Naive thymus-derived CD8-positive, alpha-beta T cell (primary cell): ENCODE data around the gene SLC35F1. TPM values are rescaled to one million over a fixed set of nuclear protein-coding genes. Genes with fewer than 3 reads are reported as not detected.

Source experiments
- ATAC-seq, 2 donors: fragments of 150-1000 bp; cut with Tn5 transposase in 1 of 2; sonication (Bioruptor Pico), chemical (Tn5 transposase) in 1 of 2; 1 replicate in 1 of 2; 2 replicates in 1 of 2; pipeline ENCODE4 v1.10.0; 2021; ENCODE audit warnings: mild to moderate bottlenecking in 2 of 2, moderate library complexity in 2 of 2
- POLR2A ChIA-PET: fragments of 350-600 bp; sonication (Branson Sonifier 250); formaldehyde crosslinking; loops from one replicate; lab custom pipeline; 2021; ENCODE audit warnings: antibody characterized with exemption; lab: Charles Lee
- DNase-seq, 10 donors: peaks; one replicate each; pipeline versions ENCODE4 v3.0.0 to v3.0.0-alpha.2; 2020 to 2022
- H3K27ac Mint-ChIP-seq, 10 donors: one replicate each; pipeline ENCODE4 v1.8.0; 2020 to 2022; ENCODE audit warnings: mild to moderate bottlenecking in 10 of 10, mixed read lengths in 10 of 10, moderate library complexity in 4 of 10, inconsistent platforms in 1 of 10
- H3K27me3 Mint-ChIP-seq, 5 donors: one replicate each; pipeline ENCODE4 v1.8.0; 2021 to 2022; ENCODE audit warnings: mixed read lengths in 5 of 5
- H3K36me3 Mint-ChIP-seq, 3 donors: one replicate each; pipeline ENCODE4 v1.8.0; 2020 to 2022; ENCODE audit warnings: mixed read lengths in 3 of 3, mild to moderate bottlenecking in 2 of 3, inconsistent platforms in 1 of 3
- H3K4me1 Mint-ChIP-seq, 4 donors: one replicate each; pipeline ENCODE4 v1.8.0; 2021 to 2022; ENCODE audit warnings: mixed read lengths in 4 of 4
- H3K4me3 Mint-ChIP-seq, 10 donors: one replicate each; pipeline ENCODE4 v1.8.0; 2020 to 2022; ENCODE audit warnings: mild to moderate bottlenecking in 10 of 10, mixed read lengths in 10 of 10, moderate library complexity in 6 of 10, inconsistent platforms in 1 of 10
- H3K9me3 Mint-ChIP-seq, 9 donors: one replicate each; pipeline ENCODE4 v1.8.0; 2020 to 2022; ENCODE audit warnings: mixed read lengths in 9 of 9, mild to moderate bottlenecking in 3 of 9, inconsistent platforms in 1 of 9, moderate library complexity in 1 of 9
- polyA plus RNA-seq, 3 donors: library from polyadenylated mRNA; unstranded; fragments of 300-500 nt; fragmentation: Illumina TruSeq; gene quantifications; one replicate each; pipeline ENCODE4 v1.2.3, GENCODE V29; 2021
- total RNA-seq, 8 experiments: library from RNA in 2 of 8; stranded (reverse) in 2 of 8; gene quantifications; one replicate each; pipeline ENCODE4 v1.2.3 and lab custom pipeline; 2021 to 2026

The SLC35F1 gene
- total and polyA plus RNA-seq, 5 experiments from 2014 or later: not detected

GRCh38 chr6:118223316-118223715, 316.3 kb downstream of the SLC35F1 start:
- peaks cover 6 to 19% (median 8%) of the 10 kb centered on the region in 5 donors for H3K27me3 Mint-ChIP-seq
- DNase-seq (no peak), ATAC-seq (no peak)
- H3K9me3 Mint-ChIP-seq: peaks cover 0 to 2% (median 0%) of the 10 kb centered on the region in 9 donors
- POLR2A ChIA-PET: no interaction called here
- H3K4me1 Mint-ChIP-seq: no peaks in the 10 kb centered on the region
- H3K27ac Mint-ChIP-seq: no peak overlapping the region
- no peaks in the 10 kb centered on the region for H3K36me3 Mint-ChIP-seq
- no peak overlapping the region for H3K4me3 Mint-ChIP-seq

DNA sequence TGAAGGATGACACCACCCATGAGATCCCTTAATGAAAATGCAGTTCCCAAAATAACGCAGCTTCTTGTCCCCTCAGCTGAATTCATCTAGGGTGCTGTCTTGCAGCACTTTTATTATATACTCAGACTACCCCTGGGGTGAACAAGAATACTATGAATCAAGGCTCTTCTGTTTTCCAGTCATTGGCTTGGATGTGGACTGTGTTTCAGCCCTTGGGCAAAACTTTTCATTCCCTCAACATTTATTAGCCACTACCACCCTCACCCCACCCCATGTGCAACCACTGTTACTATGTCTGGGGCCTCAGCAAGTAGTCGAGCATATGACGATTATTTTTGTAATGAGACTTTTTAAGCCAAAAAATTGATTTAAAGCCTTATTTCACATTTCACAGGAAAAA, 321.8 kb downstream of the SLC35F1 start:
- ATAC-seq: no peak
- H3K4me3 Mint-ChIP-seq: no peak overlapping the region
- no peak overlapping the region for H3K27ac Mint-ChIP-seq
- no peaks in the 10 kb centered on the region for H3K36me3 Mint-ChIP-seq
- H3K27me3 Mint-ChIP-seq: peaks cover 9 to 26% (median 14%) of the 10 kb centered on the region in 5 donors
- DNase-seq: no peak
- no peaks in the 10 kb centered on the region for H3K4me1 Mint-ChIP-seq
- POLR2A ChIA-PET: no interaction called here
- H3K9me3 Mint-ChIP-seq: no peaks in the 10 kb centered on the region

DNA sequence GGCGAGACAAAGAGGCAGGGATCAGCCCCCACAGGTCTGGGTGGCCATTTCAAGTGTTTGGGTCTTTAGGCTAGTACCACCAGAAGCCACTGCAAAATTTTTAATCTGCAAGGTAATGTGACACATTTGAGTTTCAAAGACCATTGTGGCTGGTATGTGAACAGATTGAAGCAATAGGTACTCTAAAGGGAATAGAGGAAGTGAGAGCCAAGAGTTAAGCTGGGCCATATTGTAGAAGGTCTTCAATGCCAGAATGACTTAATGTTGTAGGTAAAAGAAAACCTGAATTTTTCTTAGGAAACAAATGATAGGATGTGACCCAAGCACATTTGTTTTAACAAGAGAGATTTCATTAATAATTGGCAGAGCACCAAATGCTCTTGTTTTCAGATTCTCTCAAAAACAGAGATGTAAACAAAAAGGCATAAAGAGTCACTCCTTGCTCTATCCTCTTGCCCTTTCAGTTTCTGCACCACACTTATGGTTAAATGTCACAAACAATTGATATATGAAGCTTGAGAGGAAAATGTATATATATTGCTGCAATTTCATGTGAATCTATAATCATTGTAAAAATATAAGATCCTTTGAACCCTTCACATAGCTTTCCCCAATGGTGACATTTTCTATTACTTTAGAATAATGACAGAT, 333.9 kb downstream of the SLC35F1 start:
- POLR2A ChIA-PET: no interaction called here
- Mint-ChIP-seq H3K9me3 (no peaks in the 10 kb centered on the region), H3K4me3 (no peak overlapping the region), H3K4me1 (no peaks in the 10 kb centered on the region), H3K27me3 (peaks cover 18 to 71% (median 38%) of the 10 kb centered on the region in 5 donors), H3K36me3 (peaks cover 0 to 2% (median 0%) of the 10 kb centered on the region in 3 donors), H3K27ac (no peak overlapping the region)
- DNase-seq (no peak), ATAC-seq (no peak)

- H3K27me3 Mint-ChIP-seq: peaks cover 20 to 47% (median 27%) of the 10 kb centered on the region in 5 donors
- no peak for DNase-seq
- H3K4me1 Mint-ChIP-seq: peaks cover 2 to 5% (median 3%) of the 10 kb centered on the region in 4 donors
- peaks cover 0 to 2% (median 0%) of the 10 kb centered on the region in 3 donors for H3K36me3 Mint-ChIP-seq
- H3K9me3 Mint-ChIP-seq: peaks cover 0 to 7% (median 0%) of the 10 kb centered on the region in 9 donors
- H3K27ac Mint-ChIP-seq: no peak overlapping the region
- no peak for ATAC-seq
- no peak overlapping the region for H3K4me3 Mint-ChIP-seq
- POLR2A ChIA-PET: no interaction called here
Observed at GRCh38 chr6:118246406-118246805, 339.3 kb downstream of the SLC35F1 start.

- POLR2A ChIA-PET: no interaction called here
- H3K9me3 Mint-ChIP-seq: peaks cover 0 to 7% (median 0%) of the 10 kb centered on the region in 9 donors
- H3K36me3 Mint-ChIP-seq: peaks cover 0 to 2% (median 0%) of the 10 kb centered on the region in 3 donors
- H3K4me3 Mint-ChIP-seq: no peak overlapping the region
- no peak for DNase-seq
- H3K4me1 Mint-ChIP-seq: peaks cover 2 to 5% (median 3%) of the 10 kb centered on the region in 4 donors
- ATAC-seq: no peak
- H3K27me3 Mint-ChIP-seq: peaks cover 13 to 35% (median 23%) of the 10 kb centered on the region in 5 donors
- H3K27ac Mint-ChIP-seq: no peak overlapping the region
Observed at GRCh38 chr6:118248171-118248570, 341.1 kb downstream of the SLC35F1 start.

GRCh38 chr6:118249680-118250079, 342.6 kb downstream of the SLC35F1 start:
- Mint-ChIP-seq H3K9me3 (peaks cover 0 to 7% (median 0%) of the 10 kb centered on the region in 9 donors), H3K4me3 (no peak overlapping the region), H3K27me3 (peaks cover 13 to 24% (median 20%) of the 10 kb centered on the region in 5 donors), H3K36me3 (peaks cover 0 to 2% (median 0%) of the 10 kb centered on the region in 3 donors), H3K4me1 (peaks cover 2 to 5% (median 3%) of the 10 kb centered on the region in 4 donors), H3K27ac (no peak overlapping the region)
- no peak for DNase-seq
- POLR2A ChIA-PET: no interaction called here
- ATAC-seq: no peak

- POLR2A ChIA-PET: no interaction called here
- H3K9me3 Mint-ChIP-seq: peaks cover 0 to 7% (median 0%) of the 10 kb centered on the region in 9 donors
- no peak overlapping the region for H3K27ac Mint-ChIP-seq
- H3K36me3 Mint-ChIP-seq: no peaks in the 10 kb centered on the region
- DNase-seq: no peak
- H3K4me3 Mint-ChIP-seq: no peak overlapping the region
- H3K4me1 Mint-ChIP-seq: peaks cover 2 to 5% (median 3%) of the 10 kb centered on the region in 4 donors
- no peak for ATAC-seq
- H3K27me3 Mint-ChIP-seq: peaks cover 0 to 4% (median 2%) of the 10 kb centered on the region in 5 donors
Observed at GRCh38 chr6:118252474-118252873, 345.4 kb downstream of the SLC35F1 start.

- POLR2A ChIA-PET: no interaction called here
- no peak overlapping the region for H3K27ac Mint-ChIP-seq
- H3K4me3 Mint-ChIP-seq: no peak overlapping the region
- no peak for ATAC-seq
- H3K27me3 Mint-ChIP-seq: peaks cover 0 to 2% (median 0%) of the 10 kb centered on the region in 5 donors
- H3K36me3 Mint-ChIP-seq: no peaks in the 10 kb centered on the region
- H3K9me3 Mint-ChIP-seq: no peaks in the 10 kb centered on the region
- DNase-seq: no peak
- peaks cover 2 to 5% (median 3%) of the 10 kb centered on the region in 4 donors for H3K4me1 Mint-ChIP-seq
Observed at GRCh38 chr6:118253741-118254140, 346.7 kb downstream of the SLC35F1 start.

- Mint-ChIP-seq H3K4me3 (no peak overlapping the region), H3K27me3 (peaks cover 0 to 4% (median 2%) of the 10 kb centered on the region in 5 donors), H3K36me3 (peaks cover 0 to 9% (median 6%) of the 10 kb centered on the region in 3 donors), H3K9me3 (peaks cover 2 to 12% (median 7%) of the 10 kb centered on the region in 9 donors), H3K4me1 (no peaks in the 10 kb centered on the region), H3K27ac (no peak overlapping the region)
- DNase-seq (no peak), ATAC-seq (no peak)
- POLR2A ChIA-PET: no interaction called here
Observed at GRCh38 chr6:118260833-118261232, 353.8 kb downstream of the SLC35F1 start.

- Mint-ChIP-seq H3K27ac (no peak overlapping the region), H3K36me3 (peaks cover 0 to 16% (median 8%) of the 10 kb centered on the region in 3 donors), H3K9me3 (peaks cover 2 to 22% (median 8%) of the 10 kb centered on the region in 9 donors), H3K27me3 (peaks cover 0 to 4% (median 3%) of the 10 kb centered on the region in 5 donors), H3K4me1 (no peaks in the 10 kb centered on the region), H3K4me3 (no peak overlapping the region)
- ATAC-seq (no peak), DNase-seq (no peak)
- POLR2A ChIA-PET: no interaction called here
Observed at GRCh38 chr6:118263921-118264486, 356.9 kb downstream of the SLC35F1 start.

GRCh38 chr6:118269659-118270058, 362.6 kb downstream of the SLC35F1 start:
- Mint-ChIP-seq H3K36me3 (peaks cover 0 to 16% (median 8%) of the 10 kb centered on the region in 3 donors), H3K27me3 (peaks cover 6 to 13% (median 9%) of the 10 kb centered on the region in 5 donors), H3K4me3 (no peak overlapping the region), H3K27ac (no peak overlapping the region), H3K9me3 (peaks cover 2 to 22% (median 8%) of the 10 kb centered on the region in 9 donors), H3K4me1 (peaks cover 0 to 6% (median 4%) of the 10 kb centered on the region in 4 donors)
- no peak for ATAC-seq
- no peak for DNase-seq
- POLR2A ChIA-PET: no interaction called here

GRCh38 chr6:118277631-118278030, 370.6 kb downstream of the SLC35F1 start:
- peaks cover 17 to 41% (median 20%) of the 10 kb centered on the region in 5 donors for H3K27me3 Mint-ChIP-seq
- no peak for DNase-seq
- no peak for ATAC-seq
- H3K4me3 Mint-ChIP-seq: no peak overlapping the region
- peaks cover 0 to 6% (median 4%) of the 10 kb centered on the region in 4 donors for H3K4me1 Mint-ChIP-seq
- H3K9me3 Mint-ChIP-seq: no peaks in the 10 kb centered on the region
- no peaks in the 10 kb centered on the region for H3K36me3 Mint-ChIP-seq
- H3K27ac Mint-ChIP-seq: peak overlapping the region in 1 of 10 donors; percentile 6
- POLR2A ChIA-PET: no interaction called here

- ATAC-seq: no peak
- no peaks in the 10 kb centered on the region for H3K36me3 Mint-ChIP-seq
- peaks cover 0 to 3% (median 1%) of the 10 kb centered on the region in 4 donors for H3K4me1 Mint-ChIP-seq
- DNase-seq: no peak
- POLR2A ChIA-PET: no interaction called here
- no peaks in the 10 kb centered on the region for H3K9me3 Mint-ChIP-seq
- H3K27me3 Mint-ChIP-seq: peaks cover 8 to 32% (median 20%) of the 10 kb centered on the region in 5 donors
- peak overlapping the region in 1 of 10 donors; percentile 30 for H3K27ac Mint-ChIP-seq
- H3K4me3 Mint-ChIP-seq: no peak overlapping the region
Observed at GRCh38 chr6:118280210-118280609, 373.1 kb downstream of the SLC35F1 start.
